Stomach (tissue), 9 donors: ENCODE measurements around the gene CTAGE1. TPM values are rescaled to one million over a fixed set of nuclear protein-coding genes. Genes with fewer than 3 reads are reported as not detected.
A peak's percentile ranks its signal among the peaks of the same experiment; 100 is the strongest.

ENCODE experiments used
- DNase-seq, 2 donors: peaks; one replicate each; pipeline versions ENCODE4 v3.0.0 to v3.0.0-alpha.2; 2013 to 2019
- H3K27ac ChIP-seq, 5 donors: fragments of 200-600 bp in 4 of 5; sonication (generic) in 4 of 5; one replicate each; pipeline ENCODE4 v1.5.1; 2013 to 2019; ENCODE audit warnings: mild to moderate bottlenecking in 1 of 5, moderate library complexity in 1 of 5
- H3K27me3 ChIP-seq, 3 donors: fragments of 200-600 bp; sonication (generic); one replicate each; pipeline ENCODE4 v1.5.1; 2017 to 2019; ENCODE audit warnings: mixed run types in 1 of 3
- H3K36me3 ChIP-seq, 4 donors: fragments of 200-600 bp; sonication (generic); 1 replicate in 3 of 4; 2 replicates in 1 of 4; pipeline ENCODE4 v1.5.1; 2016 to 2019
- H3K4me1 ChIP-seq, 4 donors: fragments of 200-600 bp; sonication (generic); one replicate each; pipeline ENCODE4 v1.5.1; 2016 to 2019
- H3K4me3 ChIP-seq, 4 donors: fragments of 200-600 bp; sonication (generic) in 3 of 4; one replicate each; pipeline ENCODE4 v1.5.1; 2016 to 2019; ENCODE audit warnings: mild to moderate bottlenecking in 1 of 4
- H3K9me3 ChIP-seq, 4 donors: fragments of 200-600 bp; sonication (generic); one replicate each; pipeline ENCODE4 v1.5.1; 2016 to 2019
- CTCF ChIP-seq, 7 experiments: fragments of 450-650 bp in 4 of 7; fragments of 200-600 bp in 3 of 7; sonication (generic) in 3 of 7; IDR thresholded peaks; one replicate each; pipeline ENCODE4 v1.5.1; 2016 to 2019; ENCODE audit warnings: antibody characterized with exemption in 7 of 7, control low read depth in 2 of 7, mild to moderate bottlenecking in 1 of 7
- EP300 ChIP-seq: sonication (generic); formaldehyde crosslinking; IDR thresholded peaks from one replicate; pipeline ENCODE4 v1.6.1; 2017; ENCODE audit warnings: antibody characterized with exemption
- POLR2A ChIP-seq, 4 donors: fragments of 450-650 bp; IDR thresholded peaks; one replicate each; pipeline ENCODE4 v1.6.1; 2016; ENCODE audit warnings: antibody characterized with exemption in 4 of 4, control low read depth in 2 of 4, mild to moderate bottlenecking in 1 of 4, moderate library complexity in 1 of 4
- POLR2AphosphoS5 ChIP-seq, 3 donors: sonication (generic); formaldehyde crosslinking; IDR thresholded peaks; one replicate each; pipeline ENCODE4 v1.6.1; 2016; ENCODE audit warnings: antibody characterized with exemption in 3 of 3
- WGBS, 5 donors: extraction: QIAGEN DNeasy Blood & Tissue Kit in 3 of 5; methylation state at CpG; one replicate each; pipeline versions ENCODE4 v1.1.5 to v1.1.7; 2013 to 2018; 5-methylcytosine and 5-hydroxymethylcytosine counted together
- intact Hi-C: fragments of 100-400 bp; cut with DNase I; formaldehyde crosslinking; loops from one replicate; pipeline ENCODE4 v1.15.1; 2023; ENCODE audit warnings: low total_unique reads
- polyA plus RNA-seq, 3 donors: library from polyadenylated mRNA; stranded (reverse); fragments of 200-250 nt; gene quantifications; one replicate each; pipeline ENCODE4 v1.2.3, GENCODE V29; 2013
- total RNA-seq, 5 donors: library from RNA; depleted of rRNA; stranded (reverse); fragments of >200 nt; gene quantifications; one replicate each; pipeline versions ENCODE4 v1.1.0 to v1.2.3, GENCODE V29; 2014 to 2016
- donor health status: healthy with polysubstance abuse.
- donor health status: Bipolar disorder and iron deficiency.
- donor health status: healthy.

Gene CTAGE1
- total and polyA plus RNA-seq, 8 donors = not detected

DNA sequence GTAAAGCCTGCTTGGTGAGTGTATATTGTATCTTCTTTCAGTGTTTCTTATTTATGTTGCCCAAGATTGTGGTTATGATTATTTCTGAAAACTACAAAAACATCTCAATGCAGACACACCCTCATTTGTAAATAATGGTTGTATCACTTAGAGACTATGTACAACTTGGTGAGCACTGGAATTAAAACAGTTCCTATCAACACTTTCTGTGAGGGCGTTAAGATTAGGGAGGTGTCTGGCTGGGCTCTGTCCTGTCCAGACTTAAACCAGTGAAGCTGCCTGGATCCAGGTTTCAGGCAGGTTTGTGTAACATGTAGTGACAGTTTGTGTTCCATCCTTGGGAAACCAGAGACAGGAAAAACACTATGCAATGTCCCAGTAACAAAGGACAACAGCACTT is 49.7 kb downstream of the CTAGE1 start:
- Histone ChIP-seq H3K27ac (no peak overlapping the region), H3K9me3 (no peaks in the 10 kb centered on the region), H3K4me1 (no peaks in the 10 kb centered on the region), H3K4me3 (no peak overlapping the region), H3K27me3 (no peaks in the 10 kb centered on the region), H3K36me3 (no peaks in the 10 kb centered on the region)
- 48 to 80% (median 65%) methylated on average over 1 of the region's 1 CpG for WGBS, 5 donors
- intact Hi-C loops = no loop called here
- TF ChIP-seq POLR2AphosphoS5 (IDR thresholded peaks at IDR 0.05) = no peak
- TF ChIP-seq EP300 = no peak
- no peak for TF ChIP-seq CTCF (IDR thresholded peaks at IDR 0.05)
- TF ChIP-seq POLR2A (IDR thresholded peaks at IDR 0.05) = no peak
- DNase-seq = no peak

GRCh38 chr18:22367303-22367702 is 50.4 kb downstream of the CTAGE1 start:
- Histone ChIP-seq H3K4me3 (no peak overlapping the region), H3K9me3 (no peaks in the 10 kb centered on the region), H3K4me1 (no peaks in the 10 kb centered on the region), H3K27ac (no peak overlapping the region), H3K36me3 (no peaks in the 10 kb centered on the region), H3K27me3 (no peaks in the 10 kb centered on the region)
- no peak for TF ChIP-seq EP300
- TF ChIP-seq CTCF (IDR thresholded peaks at IDR 0.05) = no peak
- no peak for TF ChIP-seq POLR2A (IDR thresholded peaks at IDR 0.05)
- TF ChIP-seq POLR2AphosphoS5 (IDR thresholded peaks at IDR 0.05) = no peak
- intact Hi-C loops = no loop called here
- DNase-seq = no peak

DNA sequence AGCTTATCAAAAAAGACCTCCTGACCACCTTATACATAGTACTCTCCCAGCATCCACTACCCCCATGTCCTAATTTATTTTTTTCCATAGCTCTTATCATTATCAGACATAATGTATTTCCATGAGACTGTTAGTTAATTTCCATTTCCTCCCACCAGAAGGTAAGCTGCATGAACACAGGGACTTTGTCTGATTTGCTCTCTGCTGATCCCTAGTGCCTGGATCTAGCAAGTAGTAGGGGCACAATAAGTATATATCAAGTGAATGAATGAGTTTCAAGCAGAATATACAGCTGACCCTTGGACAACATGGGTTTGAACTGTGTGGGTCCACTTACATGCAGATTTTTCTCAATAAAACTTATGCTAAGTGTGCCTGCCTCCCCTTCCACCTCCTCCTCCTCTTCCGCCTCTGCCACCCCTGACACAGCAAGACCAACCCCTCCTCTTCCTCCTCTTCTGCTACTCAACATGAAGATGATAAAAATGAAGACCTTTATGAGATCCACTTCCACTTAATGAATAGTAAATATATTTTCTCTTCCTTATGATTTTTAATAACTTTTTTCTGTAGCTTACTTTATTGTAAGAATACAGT is 53.8 kb downstream of the CTAGE1 start:
- H3K9me3 ChIP-seq = no peaks in the 10 kb centered on the region
- H3K36me3 ChIP-seq = no peaks in the 10 kb centered on the region
- 81 to 96% (median 93%) methylated on average over 1 of the region's 1 CpG for WGBS, 5 donors
- H3K4me1 ChIP-seq = no peaks in the 10 kb centered on the region
- H3K27ac ChIP-seq = no peak overlapping the region
- no peak overlapping the region for H3K4me3 ChIP-seq
- TF ChIP-seq CTCF (IDR thresholded peaks at IDR 0.05) (peak in 4 of 7 experiments; percentile 11 to 34 (median 21)), POLR2AphosphoS5 (IDR thresholded peaks at IDR 0.05) (no peak)
- intact Hi-C loops = no loop called here
- no peaks in the 10 kb centered on the region for H3K27me3 ChIP-seq
- DNase-seq = peak in 1 of 2 donors; percentile 66

Other genes starting within 250 kb of the CTAGE1 start
- gene GATA6, start 248.3 kb downstream of the CTAGE1 start, total RNA-seq = 100 to 1,000 TPM in 3 of 5 donors, 10 to 100 TPM in 2; 71.5 to 194 (median 180) TPM
- gene GATA6, start 248.3 kb downstream of the CTAGE1 start, polyA plus RNA-seq = 10 to 100 TPM; 11.9 to 37.9 (median 31.1) TPM